HUES64 (cell line): Measurements from ENCODE around the gene CLTA.

ENCODE experiments used
- H3K27ac ChIP-seq: 2 replicates; pipeline ENCODE4 v1.7.0; 2013; ENCODE audit warnings: low read depth, low read length, inconsistent platforms
- H3K27me3 ChIP-seq: 2 replicates; pipeline ENCODE4 v1.6.1; 2013; ENCODE audit warnings: mild to moderate bottlenecking, low read length; ENCODE audit not compliant: insufficient read depth
- H3K36me3 ChIP-seq: 2 replicates; pipeline ENCODE4 v1.6.1; 2013; ENCODE audit warnings: mild to moderate bottlenecking, low read length; ENCODE audit not compliant: insufficient read depth
- H3K4me1 ChIP-seq: 2 replicates; pipeline ENCODE4 v1.6.1; 2013; ENCODE audit warnings: mild to moderate bottlenecking, low read length, moderate library complexity; ENCODE audit not compliant: insufficient read depth
- H3K4me3 ChIP-seq: 2 replicates; pipeline ENCODE4 v1.5.1; 2013; ENCODE audit warnings: mild to moderate bottlenecking, low read length, moderate library complexity
- H3K9ac ChIP-seq: 2 replicates; pipeline ENCODE4 v1.6.1; 2013; ENCODE audit warnings: mild to moderate bottlenecking, low read depth, low read length
- H3K9me3 ChIP-seq: 2 replicates; pipeline ENCODE4 v1.6.1; 2013; ENCODE audit warnings: low read depth, low read length; ENCODE audit not compliant: insufficient read depth
- whole genome bisulfite sequencing: fragments of 150-250, 120-280 bp; methylation state at CpG from one replicate; pipeline ENCODE4 v1.1.7; 2013; ENCODE audit warnings: missing lambda C conversion rate; 5-methylcytosine and 5-hydroxymethylcytosine counted together

The CLTA gene

DNA sequence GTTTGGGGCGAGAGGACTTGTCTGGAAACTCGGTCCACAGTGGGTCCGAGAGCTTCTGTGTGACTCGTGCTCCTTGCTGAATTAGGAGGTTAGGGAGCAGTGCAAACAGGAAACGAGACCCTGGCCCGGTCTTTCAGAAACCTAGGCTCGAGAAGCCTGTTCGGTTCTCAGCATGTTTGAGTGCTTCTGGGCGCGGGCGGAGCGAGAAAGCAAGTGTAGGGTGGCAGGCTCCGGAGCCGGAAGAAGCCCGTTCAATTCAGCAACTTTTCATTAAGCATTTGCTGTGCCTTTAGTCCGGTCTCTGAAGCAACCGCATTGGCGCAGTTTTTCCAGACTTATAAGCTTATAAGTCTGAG is 547 bp downstream of the CLTA start:
- peak overlapping the region; percentile 88 for H3K9ac ChIP-seq
- peaks cover 21% of the 10 kb centered on the region for H3K36me3 ChIP-seq
- WGBS: under 1% methylated on average over 18 of the region's 18 CpGs
- H3K27ac ChIP-seq: peak overlapping the region; percentile 78
- H3K9me3 ChIP-seq: no peaks in the 10 kb centered on the region
- H3K27me3 ChIP-seq: no peaks in the 10 kb centered on the region
- peak overlapping the region; percentile 93 for H3K4me3 ChIP-seq
- peaks cover 18% of the 10 kb centered on the region; the same call in 1 of the 2 replicates for H3K4me1 ChIP-seq

DNA sequence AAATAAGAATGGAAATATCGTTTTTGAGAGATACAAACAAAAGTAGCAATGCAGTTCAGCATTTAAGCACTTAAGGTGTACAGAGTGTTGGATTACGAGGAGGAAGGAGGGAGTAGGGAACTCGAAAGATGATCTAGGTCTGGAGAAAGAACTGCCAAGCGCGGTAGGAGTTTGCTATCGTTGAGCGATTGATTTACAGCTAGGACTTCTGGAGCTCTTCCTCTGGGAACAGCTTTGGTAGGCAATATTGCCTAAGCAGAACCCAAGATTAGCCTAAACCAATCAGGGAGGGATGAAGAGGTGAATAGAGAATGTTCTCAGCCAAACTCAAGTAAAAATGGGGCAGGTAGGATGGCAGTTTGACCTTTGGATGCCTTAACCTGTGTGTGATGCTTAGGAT is 965 bp downstream of the CLTA start:
- 0 out of 2 replicates have a peak overlapping the region, but pooled peaks have one; percentile 78 for H3K27ac ChIP-seq
- peak overlapping the region; percentile 88 for H3K9ac ChIP-seq
- no peaks in the 10 kb centered on the region for H3K9me3 ChIP-seq
- WGBS: 5% methylated on average over 7 of the region's 7 CpGs
- peak overlapping the region; percentile 93 for H3K4me3 ChIP-seq
- H3K27me3 ChIP-seq: no peaks in the 10 kb centered on the region
- peaks cover 18% of the 10 kb centered on the region; the same call in 1 of the 2 replicates for H3K4me1 ChIP-seq
- H3K36me3 ChIP-seq: peaks cover 25% of the 10 kb centered on the region

DNA sequence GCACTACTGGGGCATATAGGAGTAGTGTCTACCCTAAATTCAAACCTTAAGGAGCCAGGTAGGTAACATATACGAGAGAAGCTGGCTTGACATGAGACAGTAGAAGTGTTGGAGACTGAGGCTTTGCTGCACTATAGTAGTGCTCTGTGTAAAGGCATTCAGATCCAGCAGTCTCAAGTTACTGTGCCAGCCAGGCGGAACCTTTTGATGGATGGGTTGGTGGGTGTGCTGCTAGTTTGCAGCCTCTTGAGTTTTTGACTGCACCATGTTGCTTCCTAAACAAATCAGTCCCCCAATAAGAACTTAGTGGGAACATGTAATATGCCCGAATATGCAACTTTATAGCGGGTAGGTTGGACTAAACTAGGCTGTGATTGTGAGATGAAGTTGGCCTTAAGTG is 1.5 kb downstream of the CLTA start:
- Histone ChIP-seq H3K4me1 (peaks cover 18% of the 10 kb centered on the region; the same call in 1 of the 2 replicates), H3K4me3 (peak overlapping the region; percentile 93), H3K9me3 (no peaks in the 10 kb centered on the region), H3K36me3 (peaks cover 29% of the 10 kb centered on the region), H3K27me3 (no peaks in the 10 kb centered on the region), H3K27ac (no peak overlapping the region), H3K9ac (peak overlapping the region; percentile 88)
- WGBS: 73% methylated on average over 4 of the region's 4 CpGs

DNA sequence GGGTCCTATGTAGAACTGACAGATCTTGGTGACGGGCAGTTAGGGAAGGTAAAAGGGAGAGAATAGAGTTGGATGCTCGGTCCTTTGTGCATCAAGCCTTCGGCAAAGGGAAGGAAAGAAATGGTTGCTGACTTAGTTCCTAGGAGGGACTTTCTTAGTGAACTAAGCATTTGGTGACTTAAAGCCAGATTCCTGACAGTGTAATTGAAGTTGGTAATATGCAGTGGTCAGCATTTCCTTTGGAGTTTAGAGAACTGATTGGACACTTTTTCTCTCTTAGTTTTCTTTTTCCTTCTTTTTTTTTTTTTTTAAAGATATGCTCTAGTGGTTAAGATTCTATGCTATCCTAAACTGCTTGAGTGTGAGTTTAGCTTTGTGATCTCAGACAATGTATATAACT is 2.3 kb downstream of the CLTA start:
- Histone ChIP-seq H3K9ac (peak overlapping the region; percentile 45; the same call in 1 of the 2 replicates), H3K27me3 (no peaks in the 10 kb centered on the region), H3K4me1 (peaks cover 18% of the 10 kb centered on the region; the same call in 1 of the 2 replicates), H3K36me3 (peaks cover 37% of the 10 kb centered on the region), H3K4me3 (peak overlapping the region; percentile 93), H3K9me3 (no peaks in the 10 kb centered on the region), H3K27ac (no peak overlapping the region)
- 85% methylated on average over 3 of the region's 3 CpGs for WGBS

DNA sequence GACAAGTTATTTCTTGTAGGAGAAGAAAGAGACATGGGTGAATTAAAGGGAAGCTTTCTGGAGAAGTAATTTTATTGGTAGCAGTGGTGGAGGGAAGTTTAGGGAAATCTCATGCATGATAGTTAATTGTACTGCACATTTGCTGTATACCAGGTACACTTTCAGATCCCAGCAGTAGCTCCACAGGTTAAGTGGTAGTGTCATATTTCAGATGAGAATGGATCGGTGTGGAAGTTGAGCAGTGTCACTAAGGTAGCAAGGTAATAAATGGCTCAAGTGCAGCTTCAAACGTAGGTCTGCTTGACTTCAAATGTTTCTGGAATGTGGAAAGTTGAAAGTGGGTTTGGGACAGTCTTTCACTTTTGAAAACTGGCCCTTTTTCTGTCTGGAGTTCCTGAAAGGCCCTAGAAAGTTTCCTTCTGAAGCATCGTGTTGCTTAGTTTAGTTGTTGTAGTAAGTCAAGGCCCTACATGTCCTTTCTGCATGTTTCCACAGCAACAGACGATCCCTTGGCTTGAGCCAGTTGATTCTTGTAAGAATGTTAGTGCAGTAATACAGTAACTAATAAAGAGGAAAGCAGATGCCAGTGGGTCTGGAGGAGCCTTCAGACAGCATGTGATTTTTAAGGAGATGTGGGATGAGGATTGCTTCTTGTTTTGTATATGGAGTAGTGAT is 3.7 kb downstream of the CLTA start:
- WGBS: 89% methylated on average over 4 of the region's 4 CpGs
- no peaks in the 10 kb centered on the region for H3K9me3 ChIP-seq
- H3K4me3 ChIP-seq: no peak overlapping the region
- peaks cover 18% of the 10 kb centered on the region; the same call in 1 of the 2 replicates for H3K4me1 ChIP-seq
- no peak overlapping the region; the same call in 1 of the 2 replicates for H3K9ac ChIP-seq
- no peaks in the 10 kb centered on the region for H3K27me3 ChIP-seq
- H3K27ac ChIP-seq: no peak overlapping the region
- H3K36me3 ChIP-seq: peaks cover 50% of the 10 kb centered on the region

DNA sequence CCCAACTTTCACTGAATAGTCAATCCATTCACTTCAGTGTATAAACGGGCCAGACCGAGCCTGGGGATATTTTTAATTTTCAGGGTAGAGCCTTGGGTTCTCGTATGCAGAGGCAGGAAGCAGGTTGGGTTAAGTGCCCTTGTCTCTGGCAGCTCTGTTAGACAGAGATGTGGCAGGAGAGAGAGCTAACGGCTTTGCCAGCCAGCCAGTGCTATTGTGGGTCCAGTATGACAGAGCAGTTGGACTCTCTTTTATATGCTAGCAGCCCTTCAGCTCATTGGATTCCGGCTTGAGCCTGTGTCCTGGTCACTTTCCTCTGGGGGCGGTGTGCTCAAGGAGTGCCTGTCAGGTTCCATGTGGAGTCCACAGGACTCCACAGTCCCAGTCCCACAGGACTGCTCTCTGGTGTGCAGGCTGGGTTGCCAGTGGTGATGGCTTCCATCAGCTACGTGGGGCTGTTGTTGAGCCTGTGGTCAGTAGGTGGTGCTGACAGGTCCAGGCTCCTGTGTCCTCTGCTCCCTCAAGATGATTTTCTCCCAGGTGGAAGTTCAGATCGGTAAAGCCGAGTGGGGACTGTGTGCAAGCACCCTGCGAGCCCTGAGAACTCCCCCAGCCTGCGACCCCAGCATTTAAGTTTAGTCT is 14.3 kb downstream of the CLTA start:
- WGBS: 89% methylated on average over 11 of the region's 11 CpGs

DNA sequence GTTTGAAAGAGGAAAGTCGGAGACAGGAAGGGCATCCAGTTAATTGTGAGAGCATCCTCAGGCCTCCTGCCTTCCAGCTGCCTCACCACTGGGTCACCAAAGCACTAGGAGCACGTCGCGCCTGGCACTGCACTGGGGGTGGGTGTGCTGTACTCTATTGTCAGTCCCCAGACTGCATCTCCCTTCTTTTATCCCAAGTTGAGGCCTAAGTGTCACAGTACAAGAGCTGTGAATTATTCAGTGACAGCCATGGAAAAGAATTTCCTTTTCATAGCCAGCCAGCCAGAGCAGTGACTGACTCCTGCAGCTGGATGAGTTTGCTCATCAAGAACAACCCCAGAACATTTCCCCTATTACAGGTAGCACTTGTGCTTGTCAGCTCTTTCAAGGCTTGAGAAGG is 16.3 kb downstream of the CLTA start:
- peaks cover 98% of the 10 kb centered on the region for H3K36me3 ChIP-seq
- H3K4me1 ChIP-seq: no peaks in the 10 kb centered on the region
- no peak overlapping the region for H3K9ac ChIP-seq
- WGBS: 94% methylated on average over 4 of the region's 4 CpGs
- H3K9me3 ChIP-seq: no peaks in the 10 kb centered on the region
- no peak overlapping the region for H3K4me3 ChIP-seq
- no peak overlapping the region for H3K27ac ChIP-seq
- H3K27me3 ChIP-seq: no peaks in the 10 kb centered on the region

More for the DNA sequence above, 14.3 kb downstream of the CLTA start:
- Histone ChIP-seq H3K9me3 (no peaks in the 10 kb centered on the region), H3K36me3 (peaks cover 98% of the 10 kb centered on the region), H3K9ac (no peak overlapping the region), H3K4me1 (no peaks in the 10 kb centered on the region), H3K4me3 (no peak overlapping the region), H3K27me3 (no peaks in the 10 kb centered on the region), H3K27ac (no peak overlapping the region)

DNA sequence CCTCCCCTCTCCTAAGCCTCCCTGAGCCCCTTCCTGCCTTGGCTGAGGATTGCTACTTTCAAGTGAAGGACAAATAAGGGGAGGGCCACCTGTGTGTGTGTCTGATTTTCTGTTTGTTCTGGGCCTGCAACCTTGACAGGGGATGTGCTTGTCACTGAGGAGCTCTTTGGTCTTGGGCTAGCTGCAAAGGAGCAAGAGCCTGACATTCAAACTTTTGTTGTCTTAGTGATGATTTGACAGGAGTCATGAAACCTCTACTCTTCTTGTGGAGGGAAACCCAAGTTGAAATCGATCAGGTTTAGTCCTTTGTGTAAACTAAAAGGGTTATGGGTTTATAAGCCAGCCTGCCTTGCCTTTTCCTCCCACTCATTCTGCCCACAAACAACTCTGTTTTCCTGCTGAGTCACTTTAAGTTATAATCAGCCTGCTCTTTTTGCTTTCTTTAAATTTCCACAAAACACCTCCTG is 16.9 kb downstream of the CLTA start:
- Histone ChIP-seq H3K9ac (no peak overlapping the region), H3K36me3 (peaks cover 98% of the 10 kb centered on the region), H3K4me1 (no peaks in the 10 kb centered on the region), H3K4me3 (no peak overlapping the region), H3K27me3 (no peaks in the 10 kb centered on the region), H3K9me3 (no peaks in the 10 kb centered on the region), H3K27ac (no peak overlapping the region)
- WGBS: no CpG with 5 or more reads among the region's 1 CpG

DNA sequence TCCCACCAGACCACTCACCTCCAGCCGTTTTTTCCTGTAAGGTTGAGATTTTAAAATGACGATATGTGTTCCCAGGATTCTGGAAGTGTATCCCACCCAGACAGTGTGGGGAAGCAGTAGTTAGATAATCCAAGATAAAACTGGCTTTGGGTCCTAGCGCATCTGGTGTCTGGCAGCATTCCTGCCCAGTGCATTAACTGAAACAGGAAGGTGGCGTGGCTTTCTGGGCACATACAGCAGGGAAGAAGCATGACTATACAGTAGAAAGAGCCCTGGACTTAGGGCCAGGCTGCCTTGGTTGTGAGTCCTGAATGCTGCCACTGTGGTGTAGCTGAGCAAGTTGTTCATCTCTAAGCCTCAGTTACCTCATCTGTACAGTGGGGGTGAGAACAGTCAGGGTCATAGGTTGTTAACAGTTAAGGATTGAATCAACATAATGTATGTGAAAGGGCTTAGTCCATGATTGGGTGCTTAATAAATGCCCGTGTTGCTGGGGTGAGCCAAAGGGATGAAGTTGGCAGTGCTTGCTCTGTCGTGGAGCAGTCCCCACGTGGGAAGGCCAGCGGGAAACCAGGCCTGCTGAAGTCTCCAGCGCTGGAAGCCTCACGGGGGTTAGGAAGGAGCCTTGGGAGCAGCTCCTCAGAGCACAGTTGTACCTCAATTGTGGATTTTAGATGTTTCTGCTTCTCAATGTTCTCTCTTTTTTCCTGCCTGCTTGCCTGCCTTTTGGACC is 18.0 kb downstream of the CLTA start:
- peaks cover 98% of the 10 kb centered on the region for H3K36me3 ChIP-seq
- no peak overlapping the region for H3K4me3 ChIP-seq
- 94% methylated on average over 10 of the region's 10 CpGs for WGBS
- no peaks in the 10 kb centered on the region for H3K4me1 ChIP-seq
- no peak overlapping the region for H3K27ac ChIP-seq
- no peaks in the 10 kb centered on the region for H3K9me3 ChIP-seq
- no peaks in the 10 kb centered on the region for H3K27me3 ChIP-seq
- H3K9ac ChIP-seq: no peak overlapping the region

DNA sequence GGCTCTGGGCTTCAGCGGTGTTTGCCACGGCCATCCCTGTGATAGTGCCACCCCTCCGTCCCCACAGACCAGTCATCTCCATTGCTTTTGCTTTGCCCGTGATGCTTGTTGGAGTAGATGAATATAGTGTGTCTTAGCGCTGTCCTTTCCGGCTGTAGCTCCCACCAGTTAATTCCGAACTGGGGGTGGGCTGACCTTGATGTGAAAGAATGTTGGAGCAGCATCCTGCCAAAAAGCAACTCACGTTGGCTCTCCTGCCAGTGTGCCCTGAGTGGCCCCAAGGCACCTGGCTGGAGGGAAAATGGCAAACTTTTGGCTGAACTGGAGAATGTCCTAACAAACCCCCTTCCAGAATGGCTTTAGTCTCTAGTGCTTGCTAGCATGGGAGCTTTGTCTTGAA is 20.0 kb downstream of the CLTA start:
- H3K27me3 ChIP-seq: no peaks in the 10 kb centered on the region
- H3K36me3 ChIP-seq: peaks cover 95% of the 10 kb centered on the region
- WGBS: 97% methylated on average over 8 of the region's 8 CpGs
- no peaks in the 10 kb centered on the region for H3K4me1 ChIP-seq
- H3K4me3 ChIP-seq: no peak overlapping the region
- H3K9ac ChIP-seq: no peak overlapping the region
- H3K27ac ChIP-seq: no peak overlapping the region
- no peaks in the 10 kb centered on the region for H3K9me3 ChIP-seq

DNA sequence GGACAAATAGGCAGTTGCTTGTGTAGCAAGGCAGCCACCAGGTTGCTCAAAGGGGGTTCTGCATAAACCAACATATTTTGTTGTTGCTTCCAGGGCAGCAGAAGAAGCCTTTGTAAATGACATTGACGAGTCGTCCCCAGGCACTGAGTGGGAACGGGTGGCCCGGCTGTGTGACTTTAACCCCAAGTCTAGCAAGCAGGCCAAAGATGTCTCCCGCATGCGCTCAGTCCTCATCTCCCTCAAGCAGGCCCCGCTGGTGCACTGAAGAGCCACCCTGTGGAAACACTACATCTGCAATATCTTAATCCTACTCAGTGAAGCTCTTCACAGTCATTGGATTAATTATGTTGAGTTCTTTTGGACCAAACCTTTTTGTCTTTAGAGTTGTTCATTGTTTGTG is 20.8 kb downstream of the CLTA start:
- 96% methylated on average over 7 of the region's 7 CpGs for WGBS
- Histone ChIP-seq H3K27me3 (no peaks in the 10 kb centered on the region), H3K9me3 (no peaks in the 10 kb centered on the region), H3K9ac (no peak overlapping the region), H3K4me1 (no peaks in the 10 kb centered on the region), H3K36me3 (peaks cover 91% of the 10 kb centered on the region), H3K27ac (no peak overlapping the region), H3K4me3 (no peak overlapping the region)
